ENCODE data around the gene CLOCK.

The CLOCK gene

GRCh38 chr4:55380576-55380975 lies 166.1 kb downstream of the CLOCK start:
- DNase-seq (ENCODE audit: low read depth in 2 of 2) = no peak

- no peak for DNase-seq (ENCODE audit: low read depth in 2 of 2)
These were observed 167.9 kb downstream of the CLOCK start for GRCh38 chr4:55378617-55379467.
